Nephron (organoid): Measurements from ENCODE around the gene KATNB1.

Experiments
- H3K27ac Mint-ChIP-seq, 3 experiments: 2 replicates each; pipeline ENCODE4 v1.8.0; 2020; ENCODE audit warnings: mixed read lengths in 3 of 3, mild to moderate bottlenecking in 2 of 3, moderate library complexity in 1 of 3
- H3K27me3 Mint-ChIP-seq: 2 replicates; pipeline ENCODE4 v1.8.0; 2021; ENCODE audit warnings: low read depth, mild to moderate bottlenecking, moderate library complexity, mixed read lengths
- H3K36me3 Mint-ChIP-seq: 2 replicates; pipeline ENCODE4 v1.8.0; 2020; ENCODE audit warnings: low read depth, mixed read lengths
- H3K4me1 Mint-ChIP-seq: 2 replicates; pipeline ENCODE4 v1.8.0; 2020; ENCODE audit warnings: mixed read lengths
- H3K4me3 Mint-ChIP-seq, 3 experiments: 2 replicates each; pipeline ENCODE4 v1.8.0; 2020; ENCODE audit warnings: mild to moderate bottlenecking in 3 of 3, mixed read lengths in 3 of 3, moderate library complexity in 2 of 3
- H3K9me3 Mint-ChIP-seq: 2 replicates; pipeline ENCODE4 v1.8.0; 2020; ENCODE audit warnings: mixed read lengths
- CTCF ChIP-seq, 3 experiments: fragments of 200-600 bp; sonication (generic); IDR thresholded peaks; one replicate each; pipeline ENCODE4 v1.5.0; 2021; ENCODE audit warnings: antibody characterized with exemption in 3 of 3; ENCODE audit not compliant: unreplicated experiment in 3 of 3

KATNB1 gene

GRCh38 chr16:57788252-57788841 is 52.8 kb downstream of the KATNB1 start:
- Mint-ChIP-seq H3K36me3 (peaks cover 11% of the 10 kb centered on the region), H3K4me3 (no peak overlapping the region), H3K9me3 (no peaks in the 10 kb centered on the region), H3K27ac (peak overlapping the region in 1 of 3 experiments; percentile 55), H3K4me1 (peaks cover 34% of the 10 kb centered on the region), H3K27me3 (no peaks in the 10 kb centered on the region)
- no peak for TF ChIP-seq CTCF (IDR thresholded peaks at IDR 0.05; ENCODE audit: unreplicated experiment in 3 of 3)

- no peaks in the 10 kb centered on the region for H3K27me3 Mint-ChIP-seq
- TF ChIP-seq CTCF (IDR thresholded peaks at IDR 0.05; ENCODE audit: unreplicated experiment in 3 of 3) = no peak
- no peak overlapping the region for H3K4me3 Mint-ChIP-seq
- H3K36me3 Mint-ChIP-seq = peaks cover 11% of the 10 kb centered on the region
- H3K27ac Mint-ChIP-seq = peak overlapping the region in 1 of 3 experiments; percentile 32
- H3K4me1 Mint-ChIP-seq = peaks cover 34% of the 10 kb centered on the region
- H3K9me3 Mint-ChIP-seq = no peaks in the 10 kb centered on the region
These were observed 53.4 kb downstream of the KATNB1 start for GRCh38 chr16:57788951-57789350.

- Mint-ChIP-seq H3K36me3 (peaks cover 4% of the 10 kb centered on the region), H3K4me1 (peaks cover 34% of the 10 kb centered on the region), H3K27ac (no peak overlapping the region), H3K27me3 (no peaks in the 10 kb centered on the region), H3K4me3 (no peak overlapping the region), H3K9me3 (no peaks in the 10 kb centered on the region)
- TF ChIP-seq CTCF (IDR thresholded peaks at IDR 0.05; ENCODE audit: unreplicated experiment in 3 of 3) = no peak
These were observed 55.8 kb downstream of the KATNB1 start for GRCh38 chr16:57791195-57791892.

- no peak for TF ChIP-seq CTCF (IDR thresholded peaks at IDR 0.05; ENCODE audit: unreplicated experiment in 3 of 3)
- Mint-ChIP-seq H3K4me3 (peak overlapping the region in 1 of 3 experiments; percentile 31), H3K9me3 (no peaks in the 10 kb centered on the region), H3K4me1 (peaks cover 36% of the 10 kb centered on the region), H3K27me3 (peaks cover 4% of the 10 kb centered on the region), H3K36me3 (peaks cover 4% of the 10 kb centered on the region), H3K27ac (no peak overlapping the region)
These were observed 56.4 kb downstream of the KATNB1 start for GRCh38 chr16:57791893-57792461.

GRCh38 chr16:57794849-57795430 is 59.4 kb downstream of the KATNB1 start:
- no peak for TF ChIP-seq CTCF (IDR thresholded peaks at IDR 0.05; ENCODE audit: unreplicated experiment in 3 of 3)
- Mint-ChIP-seq H3K9me3 (no peaks in the 10 kb centered on the region), H3K27me3 (peaks cover 8% of the 10 kb centered on the region), H3K4me3 (no peak overlapping the region), H3K4me1 (peaks cover 37% of the 10 kb centered on the region), H3K27ac (peak overlapping the region in 2 of 3 experiments; percentile 63 to 68), H3K36me3 (no peaks in the 10 kb centered on the region)
